CD4-positive, alpha-beta T cell treated with Interleukin-10 for 1 hour (primary cell): Measurements from ENCODE around the gene FAR2.
"Not testable (repeated sequence)": the region's sequence is repeated elsewhere in the genome, so short reads cannot be mapped to it uniquely, and the experiment has no call there.

Source experiments
- DNase-seq: peaks from one replicate; pipeline ENCODE4 v3.0.0-alpha.2; 2020

The FAR2 gene

DNA sequence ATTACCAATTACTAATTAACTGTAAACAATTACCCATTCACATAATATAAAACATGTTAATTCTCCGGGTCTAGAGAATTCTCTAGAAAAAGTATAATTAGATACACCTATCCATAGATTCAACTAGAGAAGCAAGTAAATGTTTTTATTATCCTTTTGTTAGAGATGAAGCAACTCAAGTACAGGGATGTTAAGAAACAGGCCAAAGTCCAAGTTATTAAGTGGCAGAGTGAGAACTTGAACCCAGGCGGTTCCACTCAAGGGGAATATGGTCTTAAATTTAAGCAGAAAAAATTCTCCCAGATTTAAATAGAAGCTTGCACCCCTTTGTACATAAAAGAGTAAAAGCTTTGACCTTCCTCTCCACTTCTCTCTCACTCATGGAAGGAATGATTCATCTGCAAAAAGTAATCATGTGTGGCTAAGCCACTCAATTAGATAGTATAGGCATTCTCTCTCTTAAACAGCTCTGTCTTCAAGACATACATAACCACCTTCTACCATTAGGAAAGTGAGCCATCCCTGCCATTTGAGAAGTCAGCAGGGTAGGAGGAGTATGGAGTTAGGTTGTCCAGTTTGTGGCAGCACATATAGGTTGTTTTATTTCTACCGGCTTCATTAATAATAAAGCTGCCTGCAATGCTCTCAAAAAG is 197.8 kb downstream of the FAR2 start:
- no peak for DNase-seq

DNA sequence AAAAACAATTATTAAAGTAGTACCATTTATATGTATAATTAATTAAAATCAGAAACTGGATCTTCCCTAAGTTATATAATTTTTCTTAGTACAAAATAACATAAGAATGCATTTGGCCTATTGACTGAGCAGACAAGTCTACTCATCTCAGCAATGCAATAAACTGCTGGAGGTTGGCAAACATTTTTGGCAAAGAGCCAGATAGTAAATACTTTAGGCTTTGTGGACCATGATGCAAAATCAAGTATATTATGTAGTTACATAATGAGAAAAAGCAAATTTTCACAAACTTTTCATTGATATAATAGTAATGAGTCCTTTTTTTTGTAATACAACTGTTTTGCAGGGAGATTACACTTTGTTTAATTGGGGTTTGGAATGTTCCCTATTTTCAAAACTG is 201.0 kb downstream of the FAR2 start:
- no peak for DNase-seq

DNA sequence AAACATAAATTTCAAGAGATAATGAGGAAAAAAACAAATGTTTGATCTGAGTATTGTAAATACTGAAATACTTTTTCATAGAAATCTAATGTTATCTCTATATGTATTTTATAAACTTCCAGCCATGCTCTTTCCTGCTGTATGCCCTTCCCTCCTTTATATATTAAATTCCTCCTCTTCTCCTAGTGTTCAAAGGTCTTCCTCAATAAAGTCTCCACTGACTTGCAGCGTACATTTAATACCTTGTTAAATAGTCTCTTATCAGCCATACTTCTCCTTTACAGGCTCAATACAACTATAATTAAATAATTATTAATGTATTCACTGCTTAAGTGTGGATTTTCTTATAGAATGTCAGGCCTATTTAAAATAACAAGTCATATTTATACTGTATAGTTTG is 205.9 kb downstream of the FAR2 start:
- no peak for DNase-seq

DNA sequence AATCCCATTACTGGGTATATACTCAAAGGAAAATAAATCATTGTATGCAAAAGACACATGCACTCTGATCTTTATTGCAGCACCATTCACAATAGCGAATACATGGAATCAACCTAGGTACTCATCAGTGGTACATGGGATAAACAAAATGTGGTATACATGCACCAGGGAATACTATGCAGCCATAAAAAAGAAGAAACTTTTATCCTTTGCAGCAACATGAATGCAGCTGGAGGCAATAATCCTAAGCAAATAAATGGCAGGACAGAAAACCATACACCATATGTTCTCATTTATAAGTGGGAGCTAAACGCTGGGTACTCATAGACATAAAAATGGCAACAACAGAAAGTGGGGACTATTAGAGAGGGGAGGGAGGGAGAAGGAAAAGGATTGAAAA is 216.0 kb downstream of the FAR2 start:
- DNase-seq: no peak

DNA sequence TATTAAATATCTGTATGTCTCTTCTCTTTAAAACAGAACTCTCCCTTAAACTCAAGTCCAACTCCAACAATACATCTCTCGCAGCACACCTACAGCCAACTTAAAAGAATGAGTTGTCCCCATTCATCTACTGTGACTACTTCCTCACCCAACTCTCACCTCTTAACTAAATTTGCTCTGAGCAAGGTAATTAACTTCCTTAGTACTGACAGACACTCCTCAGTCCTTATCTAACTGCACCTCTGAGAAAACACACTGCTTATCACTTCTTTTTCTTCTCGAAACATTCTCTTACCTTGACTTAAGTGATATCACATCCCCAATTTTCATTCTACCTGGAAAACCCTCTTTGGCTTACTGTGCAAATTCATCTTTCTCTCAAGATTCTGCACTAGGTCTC is 224.9 kb downstream of the FAR2 start:
- no peak for DNase-seq

DNA sequence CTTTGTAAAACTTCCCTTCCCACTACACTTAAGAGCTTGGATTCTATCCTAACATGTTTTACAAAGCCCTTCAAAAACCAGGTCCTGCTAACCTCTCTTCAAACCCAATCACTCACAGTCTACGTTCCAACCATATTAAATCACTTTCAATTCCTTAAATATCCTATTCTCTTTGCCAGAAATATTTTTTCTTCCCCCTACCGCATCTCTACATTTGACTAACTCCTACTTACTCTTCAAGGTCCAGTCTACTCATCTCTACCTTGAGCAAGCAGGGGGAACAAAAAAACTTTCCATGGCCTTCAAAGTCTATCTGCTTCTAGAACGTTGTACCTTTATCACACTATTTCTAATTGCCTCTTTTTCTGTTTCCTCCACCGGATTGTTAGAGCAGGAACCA is 225.8 kb downstream of the FAR2 start:
- DNase-seq: no peak

DNA sequence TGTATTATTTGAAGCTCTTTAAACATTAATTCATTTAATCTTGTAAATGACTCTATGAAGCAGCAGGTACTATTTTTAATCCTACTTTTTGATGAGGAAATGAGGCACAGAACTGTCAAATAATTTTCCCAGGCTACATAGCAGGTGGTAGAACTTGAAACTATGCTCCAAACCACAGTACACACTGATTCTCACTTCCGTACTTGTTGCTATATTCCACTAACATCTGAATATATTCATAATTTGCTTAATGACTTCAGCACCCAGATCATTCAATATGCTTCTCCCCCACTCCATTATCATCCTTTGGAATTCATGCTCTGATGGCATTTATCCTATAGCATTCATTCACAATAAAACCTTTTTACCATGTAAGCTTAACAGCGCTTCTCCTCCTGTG is 227.0 kb downstream of the FAR2 start:
- no peak for DNase-seq

DNA sequence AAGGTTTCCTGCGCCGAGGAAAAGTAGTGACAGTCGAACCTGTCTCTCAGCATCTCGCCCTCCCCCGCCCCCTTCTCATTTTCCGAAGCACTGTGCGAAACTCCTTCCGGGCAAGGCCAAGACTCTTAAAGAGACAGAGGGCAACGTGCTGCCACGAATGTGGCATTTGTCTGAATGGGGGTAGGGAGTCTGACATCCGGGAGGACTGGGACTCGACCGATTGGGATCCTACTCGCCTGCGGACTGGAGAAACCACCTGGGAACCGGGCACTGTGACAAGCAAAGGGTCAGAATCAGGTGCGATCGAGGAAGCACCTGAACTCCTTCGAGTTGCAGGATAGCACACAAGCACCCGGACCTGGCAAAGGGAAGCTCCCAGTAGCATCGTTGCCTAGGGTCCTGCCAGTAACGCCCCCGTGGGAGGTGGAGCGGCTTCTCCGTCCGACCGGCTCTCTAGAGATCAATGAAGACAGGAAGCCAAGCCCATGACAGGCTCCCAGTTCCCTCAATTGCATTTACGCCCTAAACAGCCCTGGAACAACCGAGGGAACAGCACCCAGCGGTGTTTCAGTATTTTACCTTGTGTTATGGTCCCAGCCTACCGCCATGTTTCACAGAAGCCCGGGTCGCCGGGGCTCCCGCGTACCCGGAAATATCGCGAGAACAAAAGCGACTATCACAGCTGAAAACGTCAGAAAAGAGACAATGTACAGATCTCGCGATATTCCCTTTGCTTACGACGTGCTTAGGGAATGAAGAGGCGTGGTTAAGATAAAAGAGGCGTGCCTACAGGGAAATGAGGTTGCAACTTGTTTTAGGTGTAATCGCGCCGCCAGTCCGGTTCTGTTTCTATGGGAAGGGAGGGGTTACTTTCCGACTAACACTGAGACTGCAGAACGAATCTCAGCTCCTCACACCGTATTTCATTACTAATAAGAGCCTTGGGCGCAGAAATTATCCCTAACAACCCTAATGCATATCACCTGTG is 231.8 kb downstream of the FAR2 start, which contains the start of gene ERGIC2:
Gene ERGIC2 (minus strand): TSS at position 637 of the 988 bp plus-strand sequence. CDS start 9,539 bp downstream, outside the sequence.
- peak; percentile 98 for DNase-seq

DNA sequence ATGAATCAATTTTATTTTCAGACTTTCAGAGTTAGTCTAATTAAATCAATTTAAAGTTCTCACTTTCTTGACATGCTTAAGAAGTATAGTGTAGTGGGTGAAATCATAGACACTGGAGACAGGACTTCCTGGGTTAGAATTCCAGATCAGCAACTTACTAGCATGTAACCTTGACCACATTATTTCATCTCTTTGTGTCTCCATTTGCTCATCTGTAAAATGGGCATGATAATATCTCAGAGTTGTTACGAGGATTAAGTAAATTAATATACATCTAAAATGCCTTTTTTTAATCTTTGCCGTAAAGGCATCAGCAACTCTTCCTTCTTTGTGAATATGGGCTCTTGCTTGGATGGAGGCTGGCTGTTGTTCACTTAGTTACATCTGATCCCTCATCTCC is 233.2 kb downstream of the FAR2 start:
- no peak for DNase-seq

DNA sequence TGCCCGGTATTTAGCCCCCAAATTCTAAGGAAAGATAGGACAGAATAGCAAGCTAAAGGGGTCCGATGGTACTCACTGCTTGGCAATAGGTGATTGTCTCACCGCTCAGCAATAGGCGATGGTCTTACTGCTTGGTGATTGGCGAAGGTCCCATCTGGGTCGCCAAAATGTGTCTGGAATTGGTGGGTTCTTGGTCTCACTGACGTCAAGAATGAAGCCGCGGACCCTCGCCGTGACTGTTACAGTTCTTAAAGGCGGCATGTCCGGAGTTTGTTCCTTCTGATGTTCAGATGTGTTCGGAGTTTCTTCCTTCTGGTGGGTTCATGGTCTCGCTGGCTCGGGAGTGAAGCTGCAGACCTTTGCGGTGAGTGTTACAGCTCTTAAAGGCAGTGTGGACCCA is 236.1 kb downstream of the FAR2 start:
- DNase-seq: not testable (repeated sequence)
